Cardiac fibroblast (primary cell): Measurements from ENCODE around the gene SMIM31.

ENCODE experiments used
- DNase-seq, 2 donors: peaks; one replicate each; pipeline versions ENCODE4 v3.0.0 to v3.0.0-alpha.2; 2010; ENCODE audit warnings: low read depth in 2 of 2
- H3K4me3 ChIP-seq, 2 donors: replicated peaks in 1 of 2; 1 replicate in 1 of 2; 2 replicates in 1 of 2; pipeline ENCODE4 v1.5.1; 2011; ENCODE audit warnings: low read depth in 2 of 2, low read length in 2 of 2, mild to moderate bottlenecking in 2 of 2, moderate library complexity in 1 of 2
- CTCF ChIP-seq: IDR thresholded peaks from one replicate; pipeline ENCODE4 v1.5.1; 2011; ENCODE audit warnings: low read depth, mild to moderate bottlenecking, low read length, inconsistent platforms

Gene SMIM31

GRCh38 chr4:164802301-164802901 is 48.5 kb downstream of the SMIM31 start:
- no peak for TF ChIP-seq CTCF
- no peak for DNase-seq
- H3K4me3 ChIP-seq = no peak overlapping the region

GRCh38 chr4:164803702-164804101 is 49.8 kb downstream of the SMIM31 start:
- DNase-seq = no peak
- H3K4me3 ChIP-seq = no peak overlapping the region
- TF ChIP-seq CTCF = no peak

DNA sequence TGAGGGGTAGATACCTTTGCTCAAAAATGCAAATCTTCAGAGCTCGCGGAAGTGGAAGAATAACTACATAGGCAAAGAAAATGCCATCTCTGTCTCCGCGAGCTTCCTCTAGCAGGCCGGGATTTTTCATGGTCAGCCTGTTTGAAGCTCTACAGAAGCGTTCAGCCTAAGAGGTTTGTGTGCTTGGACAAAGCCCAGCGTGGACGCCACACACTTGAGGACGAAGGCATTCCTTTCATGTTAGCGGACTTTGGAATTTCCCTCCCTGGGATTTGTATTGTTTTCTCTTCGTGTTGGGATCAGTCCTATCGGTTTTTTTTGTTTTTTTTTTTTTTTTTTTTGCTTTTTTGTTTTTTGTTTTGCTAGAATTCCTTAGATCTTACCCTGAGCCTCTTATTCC is 53.7 kb downstream of the SMIM31 start:
- DNase-seq = no peak
- H3K4me3 ChIP-seq = no peak overlapping the region
- TF ChIP-seq CTCF = no peak

DNA sequence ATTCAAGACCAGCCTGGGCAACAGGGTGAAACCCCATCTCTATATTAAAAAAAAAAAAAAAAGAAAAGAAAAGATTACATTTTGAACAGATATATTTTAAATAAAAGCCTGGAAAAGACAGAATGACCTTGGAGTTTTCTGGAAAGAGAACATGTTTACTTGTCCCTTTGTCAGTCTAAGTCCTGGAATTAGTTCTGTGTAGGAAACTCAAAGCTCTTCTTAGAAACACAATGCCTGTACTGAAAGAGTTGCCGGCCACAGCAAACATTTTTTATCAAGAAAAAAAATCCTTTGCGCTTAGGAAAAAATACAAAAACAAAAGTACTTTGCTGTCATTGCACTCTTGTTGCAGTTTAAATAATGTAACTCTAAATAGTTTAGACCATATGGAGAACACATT is 59.6 kb downstream of the SMIM31 start:
- no peak for TF ChIP-seq CTCF
- no peak for DNase-seq

DNA sequence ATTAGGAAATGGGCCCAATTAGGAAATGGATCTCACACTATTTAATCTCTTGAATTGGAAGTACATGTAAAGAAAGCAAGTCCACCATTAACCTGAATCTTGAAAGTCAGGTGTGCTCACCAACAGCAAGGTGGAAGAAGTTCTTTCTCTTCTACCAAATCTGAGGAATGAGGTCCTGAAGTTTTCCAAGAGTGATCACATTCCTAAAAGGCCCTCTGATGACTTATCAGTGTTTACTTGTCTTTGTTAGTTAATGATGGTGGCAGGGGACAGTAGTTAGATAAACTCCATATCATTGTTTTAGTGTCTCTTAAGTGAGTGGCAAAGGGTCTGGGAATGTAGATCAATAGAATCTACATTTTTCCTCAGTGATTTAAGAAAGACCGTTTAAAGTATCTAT is 61.8 kb downstream of the SMIM31 start:
- no peak for TF ChIP-seq CTCF
- no peak for DNase-seq

More for the DNA sequence above, 59.6 kb downstream of the SMIM31 start:
- no peak overlapping the region for H3K4me3 ChIP-seq

DNA sequence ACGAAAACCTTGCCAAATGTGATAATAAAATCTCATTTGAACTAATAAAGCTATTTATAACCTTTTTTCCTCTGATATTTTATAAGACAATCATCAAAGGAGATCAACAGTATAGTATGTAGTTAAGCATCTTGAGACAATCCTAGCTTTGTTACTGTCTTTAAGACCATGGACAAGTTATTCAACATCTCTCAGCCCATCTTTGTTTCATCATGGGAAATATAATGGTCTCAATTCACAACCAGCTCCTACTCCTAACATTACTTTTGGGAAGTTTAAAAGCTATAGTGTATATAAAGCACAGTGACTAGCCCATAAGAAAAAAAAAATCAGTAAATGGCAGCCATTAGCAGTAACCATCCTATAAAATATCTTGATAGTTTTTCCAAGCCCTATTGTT is 65.4 kb downstream of the SMIM31 start:
- no peak for TF ChIP-seq CTCF
- no peak for DNase-seq
- H3K4me3 ChIP-seq = no peak overlapping the region

More for the DNA sequence above, 61.8 kb downstream of the SMIM31 start:
- no peak overlapping the region for H3K4me3 ChIP-seq

- TF ChIP-seq CTCF = no peak
- no peak overlapping the region for H3K4me3 ChIP-seq
- no peak for DNase-seq
Observed at GRCh38 chr4:164821711-164822110, 67.8 kb downstream of the SMIM31 start.
